NCI-H1436 (cell line): Measurements from ENCODE around the gene RBM27.
A peak's percentile ranks its signal among the peaks of the same experiment; 100 is the strongest.
"Not testable (repeated sequence)": the region's sequence is repeated elsewhere in the genome, so short reads cannot be mapped to it uniquely, and the experiment has no call there.

Experiments used
- DNase-seq: peaks from one replicate; lab custom pipeline; 2025; lab: John Stamatoyannopoulos, UW

The RBM27 gene

GRCh38 chr5:146205499-146206202 lies 2.2 kb downstream of the RBM27 start:
- DNase-seq, result no peak

GRCh38 chr5:146206257-146206656 lies 2.9 kb downstream of the RBM27 start:
- no peak for DNase-seq

- no peak for DNase-seq
These were observed 5.6 kb downstream of the RBM27 start for GRCh38 chr5:146208916-146209522.

- DNase-seq, result no peak
These were observed 6.3 kb downstream of the RBM27 start for GRCh38 chr5:146209714-146210113.

- not testable (repeated sequence) for DNase-seq
These were observed 7.4 kb downstream of the RBM27 start for GRCh38 chr5:146210810-146211209.

GRCh38 chr5:146213210-146213826 lies 9.9 kb downstream of the RBM27 start:
- DNase-seq, result peak; percentile 21

GRCh38 chr5:146214881-146215280 lies 11.5 kb downstream of the RBM27 start:
- not testable (repeated sequence) for DNase-seq

- no peak for DNase-seq
These were observed 14.8 kb downstream of the RBM27 start for GRCh38 chr5:146218168-146218567.

GRCh38 chr5:146219243-146219642 lies 15.8 kb downstream of the RBM27 start:
- no peak for DNase-seq

- no peak for DNase-seq
These were observed 17.8 kb downstream of the RBM27 start for GRCh38 chr5:146221234-146221633.

- DNase-seq, result no peak
These were observed 18.6 kb downstream of the RBM27 start for GRCh38 chr5:146222005-146222404.

GRCh38 chr5:146223179-146223578 lies 19.8 kb downstream of the RBM27 start:
- DNase-seq, result no peak

- no peak for DNase-seq
These were observed 25.8 kb downstream of the RBM27 start for GRCh38 chr5:146229222-146229621.

GRCh38 chr5:146232223-146232622 lies 28.8 kb downstream of the RBM27 start:
- DNase-seq, result no peak

GRCh38 chr5:146233441-146233840 lies 30.0 kb downstream of the RBM27 start:
- DNase-seq, result no peak

GRCh38 chr5:146238973-146239372 lies 35.6 kb downstream of the RBM27 start:
- DNase-seq, result no peak

GRCh38 chr5:146240951-146241350 lies 37.5 kb downstream of the RBM27 start:
- no peak for DNase-seq

- no peak for DNase-seq
These were observed 39.8 kb downstream of the RBM27 start for GRCh38 chr5:146243247-146243646.

- no peak for DNase-seq
These were observed 45.2 kb downstream of the RBM27 start for GRCh38 chr5:146248561-146248960.

- no peak for DNase-seq
These were observed 46.4 kb downstream of the RBM27 start for GRCh38 chr5:146249801-146250200.
